ENCODE measurements around the gene PLOD2. TPM values are rescaled to one million over a fixed set of nuclear protein-coding genes. Genes with fewer than 3 reads are reported as not detected.

Gene PLOD2
- total and polyA plus RNA-seq, 2 donors from 2014 or later: 21.3 to 66.0 TPM

DNA sequence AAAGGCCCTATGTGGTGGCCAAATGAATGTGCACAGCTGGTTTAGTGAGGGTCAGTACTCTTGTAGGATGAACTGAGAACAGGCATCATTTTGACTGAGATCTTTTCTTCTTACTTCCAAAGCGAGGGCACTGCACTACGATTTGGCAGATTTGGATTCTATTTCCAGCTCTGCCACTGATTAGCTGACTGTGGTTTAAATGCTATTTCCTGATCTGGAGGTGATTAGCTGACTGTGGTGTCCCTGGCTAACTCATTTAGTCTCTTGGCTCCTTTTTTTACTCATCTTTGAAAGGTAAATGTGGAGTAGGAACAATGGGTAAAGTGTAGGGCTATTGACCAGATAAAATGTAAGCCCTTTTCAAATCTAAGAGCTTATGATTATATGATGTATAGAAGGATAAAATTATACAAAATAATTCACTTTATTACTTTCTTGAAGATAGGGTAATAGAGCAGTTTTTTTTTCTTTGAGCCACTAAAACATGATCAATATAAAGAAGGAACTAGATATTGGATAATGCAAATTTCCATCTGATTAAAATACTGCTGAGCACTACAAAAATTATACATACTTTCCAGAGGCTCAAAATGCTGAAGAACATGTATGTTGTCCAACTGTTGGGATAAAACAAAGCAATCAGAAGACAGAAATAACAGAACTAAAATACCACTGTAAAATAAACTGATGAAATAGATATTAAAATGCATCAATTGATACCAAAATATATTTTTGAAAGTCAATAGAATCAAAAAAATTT is 39.7 kb upstream of the PLOD2 start:
- FAIRE-seq: no peak
- Histone ChIP-seq H3K27me3 (ENCODE audit: control insufficient read depth, insufficient read depth, low read length) (no peaks in the 10 kb centered on the region), H3K9me3 (ENCODE audit: control insufficient read depth in 2 of 3, insufficient read depth in 1 of 3, low read length in 3 of 3) (no peaks in the 10 kb centered on the region), H3K27ac (ENCODE audit: low read depth in 2 of 2, low read length in 2 of 2) (no peak overlapping the region), H3K36me3 (ENCODE audit: control insufficient read depth in 2 of 3, insufficient read depth in 3 of 3, low read length in 3 of 3) (peaks cover 0 to 2% (median 0%) of the 10 kb centered on the region in 3 donors), H3K4me3 (ENCODE audit: low read length in 3 of 3) (no peak overlapping the region), H3K9ac (ENCODE audit: low read length in 3 of 3) (no peak overlapping the region), H3K4me1 (ENCODE audit: control insufficient read depth in 2 of 3, insufficient read depth in 2 of 3, low read depth in 1 of 3, low read length in 3 of 3) (no peaks in the 10 kb centered on the region)
- TF ChIP-seq, protein P1, sequence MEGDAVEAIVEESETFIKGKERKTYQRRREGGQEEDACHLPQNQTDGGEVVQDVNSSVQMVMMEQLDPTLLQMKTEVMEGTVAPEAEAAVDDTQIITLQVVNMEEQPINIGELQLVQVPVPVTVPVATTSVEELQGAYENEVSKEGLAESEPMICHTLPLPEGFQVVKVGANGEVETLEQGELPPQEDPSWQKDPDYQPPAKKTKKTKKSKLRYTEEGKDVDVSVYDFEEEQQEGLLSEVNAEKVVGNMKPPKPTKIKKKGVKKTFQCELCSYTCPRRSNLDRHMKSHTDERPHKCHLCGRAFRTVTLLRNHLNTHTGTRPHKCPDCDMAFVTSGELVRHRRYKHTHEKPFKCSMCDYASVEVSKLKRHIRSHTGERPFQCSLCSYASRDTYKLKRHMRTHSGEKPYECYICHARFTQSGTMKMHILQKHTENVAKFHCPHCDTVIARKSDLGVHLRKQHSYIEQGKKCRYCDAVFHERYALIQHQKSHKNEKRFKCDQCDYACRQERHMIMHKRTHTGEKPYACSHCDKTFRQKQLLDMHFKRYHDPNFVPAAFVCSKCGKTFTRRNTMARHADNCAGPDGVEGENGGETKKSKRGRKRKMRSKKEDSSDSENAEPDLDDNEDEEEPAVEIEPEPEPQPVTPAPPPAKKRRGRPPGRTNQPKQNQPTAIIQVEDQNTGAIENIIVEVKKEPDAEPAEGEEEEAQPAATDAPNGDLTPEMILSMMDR (IDR thresholded peaks at IDR 0.05; ENCODE audit: borderline replicate concordance, extremely low read depth, insufficient read depth): no peak
- no peak for DNase-seq
- intact Hi-C loops (cut with DNase I): no loop called here

DNA sequence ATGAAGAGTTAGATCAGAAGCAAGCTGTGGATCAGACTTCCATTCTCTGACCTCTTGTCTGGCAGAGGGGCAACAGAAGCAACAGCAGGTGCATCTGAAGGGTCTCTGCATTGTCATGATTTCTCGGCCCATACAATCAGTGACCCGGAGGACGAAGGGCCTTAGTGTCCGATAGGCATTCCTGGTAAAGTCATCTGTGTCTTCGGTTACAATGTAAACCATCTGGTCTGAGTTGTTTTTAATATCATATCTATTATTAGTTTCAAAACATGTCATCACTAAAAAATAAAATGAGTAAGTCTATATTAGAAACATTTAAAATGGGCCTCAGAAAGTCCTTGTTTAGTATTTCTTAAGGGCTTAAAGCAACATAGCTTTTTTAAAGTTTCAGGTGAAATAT is 38.8 kb upstream of the PLOD2 start:
- H3K4me3 ChIP-seq (ENCODE audit: low read length in 3 of 3): no peak overlapping the region
- H3K9me3 ChIP-seq (ENCODE audit: control insufficient read depth in 2 of 3, insufficient read depth in 1 of 3, low read length in 3 of 3): no peaks in the 10 kb centered on the region
- peaks cover 0 to 2% (median 0%) of the 10 kb centered on the region in 3 donors for H3K36me3 ChIP-seq (ENCODE audit: control insufficient read depth in 2 of 3, insufficient read depth in 3 of 3, low read length in 3 of 3)
- no peak for FAIRE-seq
- H3K9ac ChIP-seq (ENCODE audit: low read length in 3 of 3): no peak overlapping the region
- no peaks in the 10 kb centered on the region for H3K4me1 ChIP-seq (ENCODE audit: control insufficient read depth in 2 of 3, insufficient read depth in 2 of 3, low read depth in 1 of 3, low read length in 3 of 3)
- H3K27ac ChIP-seq (ENCODE audit: low read depth in 2 of 2, low read length in 2 of 2): no peak overlapping the region
- intact Hi-C loops (cut with DNase I): no loop called here
- no peak for DNase-seq
- no peaks in the 10 kb centered on the region for H3K27me3 ChIP-seq (ENCODE audit: control insufficient read depth, insufficient read depth, low read length)
- TF ChIP-seq, protein P1 (IDR thresholded peaks at IDR 0.05; ENCODE audit: borderline replicate concordance, extremely low read depth, insufficient read depth): no peak

GRCh38 chr3:146196789-146197188 is 35.8 kb upstream of the PLOD2 start:
- DNase-seq: no peak
- no peak overlapping the region for H3K27ac ChIP-seq (ENCODE audit: low read depth in 2 of 2, low read length in 2 of 2)
- H3K27me3 ChIP-seq (ENCODE audit: control insufficient read depth, insufficient read depth, low read length): no peaks in the 10 kb centered on the region
- TF ChIP-seq, protein P1 (IDR thresholded peaks at IDR 0.05; ENCODE audit: borderline replicate concordance, extremely low read depth, insufficient read depth): no peak
- peaks cover 0 to 4% (median 0%) of the 10 kb centered on the region in 3 donors for H3K36me3 ChIP-seq (ENCODE audit: control insufficient read depth in 2 of 3, insufficient read depth in 3 of 3, low read length in 3 of 3)
- H3K9ac ChIP-seq (ENCODE audit: low read length in 3 of 3): no peak overlapping the region
- no peak for FAIRE-seq
- no peak overlapping the region for H3K4me3 ChIP-seq (ENCODE audit: low read length in 3 of 3)
- H3K9me3 ChIP-seq (ENCODE audit: control insufficient read depth in 2 of 3, insufficient read depth in 1 of 3, low read length in 3 of 3): no peaks in the 10 kb centered on the region
- H3K4me1 ChIP-seq (ENCODE audit: control insufficient read depth in 2 of 3, insufficient read depth in 2 of 3, low read depth in 1 of 3, low read length in 3 of 3): no peaks in the 10 kb centered on the region
- intact Hi-C loops (cut with DNase I): no loop called here

Measured in kidney (tissue), 14 donors.